HepG2 (cell line): ENCODE results near the gene VPS18. TPM values are rescaled to one million over a fixed set of nuclear protein-coding genes. Genes with fewer than 3 reads are reported as not detected.

Experiments
- FOSL2 ChIP-seq: sonication (generic); formaldehyde crosslinking; IDR thresholded peaks from 2 replicates; pipeline ENCODE4 v1.4.0; 2020; ENCODE audit warnings: missing genetic modification reagents
- FOXA3 ChIP-seq: IDR thresholded peaks from 2 replicates; pipeline ENCODE4 v1.6.1; 2016; ENCODE audit warnings: missing genetic modification reagents, missing compliant biosample characterization
- JUN ChIP-seq: sonication (generic); formaldehyde crosslinking; IDR thresholded peaks from 2 replicates; pipeline ENCODE4 v1.4.0; 2020; ENCODE audit warnings: mild to moderate bottlenecking, missing genetic modification reagents
- RARA ChIP-seq: IDR thresholded peaks from 2 replicates; pipeline ENCODE4 v1.6.1; 2016; ENCODE audit warnings: missing genetic modification reagents, missing compliant biosample characterization
- RBAK ChIP-seq: sonication (generic); formaldehyde crosslinking; IDR thresholded peaks from 2 replicates; pipeline ENCODE4 v1.5.1; 2020; ENCODE audit warnings: mild to moderate bottlenecking, missing genetic modification reagents
- RFX1 ChIP-seq: fragments of 450-650 bp; IDR thresholded peaks from 2 replicates; pipeline ENCODE4 v1.6.1; 2017
- SP5 ChIP-seq: IDR thresholded peaks from 2 replicates; pipeline ENCODE4 v1.6.1; 2016; ENCODE audit warnings: low read depth, borderline replicate concordance
- ZEB1 ChIP-seq: IDR thresholded peaks from 2 replicates; pipeline ENCODE4 v1.6.1; 2012; ENCODE audit warnings: mild to moderate bottlenecking, low read depth, inconsistent platforms; ENCODE audit not compliant: insufficient replicate concordance
- ZFP36 ChIP-seq: fragments of 150-350 bp; IDR thresholded peaks from 2 replicates; pipeline ENCODE4 v1.6.1; 2018; ENCODE audit warnings: borderline replicate concordance, low read length, low read depth; ENCODE audit not compliant: partially characterized antibody
- ZMYM3 ChIP-seq: sonication (generic); formaldehyde crosslinking; IDR thresholded peaks from 2 replicates; pipeline ENCODE4 v1.5.1; 2020; ENCODE audit warnings: mild to moderate bottlenecking, missing genetic modification reagents
- ZNF101 ChIP-seq: sonication (generic); formaldehyde crosslinking; IDR thresholded peaks from 2 replicates; pipeline ENCODE4 v1.4.0; 2020; ENCODE audit warnings: mild to moderate bottlenecking, low read depth, missing genetic modification reagents, borderline replicate concordance
- ZNF343 ChIP-seq: sonication (generic); formaldehyde crosslinking; IDR thresholded peaks from 2 replicates; pipeline ENCODE4 v1.4.0; 2020; ENCODE audit warnings: mild to moderate bottlenecking, missing genetic modification reagents
- ZNF781 ChIP-seq: sonication (generic); formaldehyde crosslinking; IDR thresholded peaks from 2 replicates; pipeline ENCODE4 v1.5.1; 2020; ENCODE audit warnings: borderline replicate concordance, mild to moderate bottlenecking, missing genetic modification reagents; ENCODE audit errors: not compliant biosample characterization
- polyA plus RNA-seq, 8 experiments: library from polyadenylated mRNA; depleted of rRNA in 3 of 8; stranded (reverse) in 7 of 8; unstranded in 1 of 8; fragments of >200 nt; fragmentation: Illumina TruSeq in 4 of 8; extraction: Trizol in 4 of 8; gene quantifications; 2 replicates each; pipeline versions ENCODE4 v1.2.1 to v1.2.3, GENCODE V29; 2011 to 2016; ENCODE audit warnings: low read depth in 4 of 8, missing spikeins in 1 of 8, mixed read lengths in 1 of 8; ENCODE audit not compliant: insufficient read depth in 1 of 8
- total RNA-seq, 5 experiments: library from RNA; depleted of rRNA; stranded (reverse); fragments of >200 nt; fragmentation: Illumina TruSeq; extraction: Trizol; gene quantifications; 2 replicates each; pipeline ENCODE4 v1.2.3, GENCODE V29; 2016; ENCODE audit warnings: low read depth in 1 of 5
- TF ChIP-seq, protein P1 (sequence below): sonication (generic); formaldehyde crosslinking; IDR thresholded peaks from 2 replicates; pipeline ENCODE4 v1.8.1; 2023; ENCODE audit warnings: mild to moderate bottlenecking, inconsistent platforms, moderate library complexity, missing genetic modification reagents, borderline replicate concordance
- TF ChIP-seq, protein P2 (sequence below): IDR thresholded peaks from 2 replicates; pipeline ENCODE4 v1.4.0; 2020; ENCODE audit warnings: mild to moderate bottlenecking, missing genetic modification reagents
- TF ChIP-seq, protein P3 (sequence below): sonication (generic); formaldehyde crosslinking; IDR thresholded peaks from 2 replicates; pipeline ENCODE4 v1.5.1; 2020; ENCODE audit warnings: missing genetic modification reagents, mild to moderate bottlenecking, borderline replicate concordance
- TF ChIP-seq, protein P4 (sequence below): sonication (generic); formaldehyde crosslinking; IDR thresholded peaks from 2 replicates; pipeline ENCODE4 v1.8.1; 2023; ENCODE audit warnings: mild to moderate bottlenecking, missing genetic modification reagents, borderline replicate concordance
- TF ChIP-seq, protein P5 (sequence below): sonication (generic); formaldehyde crosslinking; IDR thresholded peaks from 2 replicates; pipeline ENCODE4 v1.5.1; 2020; ENCODE audit warnings: mild to moderate bottlenecking, missing genetic modification reagents, moderate library complexity

VPS18 gene
- total and polyA plus RNA-seq, 2 of the 13 experiments (the other 11 are each of a cell fraction or from before 2014, with no cell fraction given): 5.8 to 17.0 TPM

DNA sequence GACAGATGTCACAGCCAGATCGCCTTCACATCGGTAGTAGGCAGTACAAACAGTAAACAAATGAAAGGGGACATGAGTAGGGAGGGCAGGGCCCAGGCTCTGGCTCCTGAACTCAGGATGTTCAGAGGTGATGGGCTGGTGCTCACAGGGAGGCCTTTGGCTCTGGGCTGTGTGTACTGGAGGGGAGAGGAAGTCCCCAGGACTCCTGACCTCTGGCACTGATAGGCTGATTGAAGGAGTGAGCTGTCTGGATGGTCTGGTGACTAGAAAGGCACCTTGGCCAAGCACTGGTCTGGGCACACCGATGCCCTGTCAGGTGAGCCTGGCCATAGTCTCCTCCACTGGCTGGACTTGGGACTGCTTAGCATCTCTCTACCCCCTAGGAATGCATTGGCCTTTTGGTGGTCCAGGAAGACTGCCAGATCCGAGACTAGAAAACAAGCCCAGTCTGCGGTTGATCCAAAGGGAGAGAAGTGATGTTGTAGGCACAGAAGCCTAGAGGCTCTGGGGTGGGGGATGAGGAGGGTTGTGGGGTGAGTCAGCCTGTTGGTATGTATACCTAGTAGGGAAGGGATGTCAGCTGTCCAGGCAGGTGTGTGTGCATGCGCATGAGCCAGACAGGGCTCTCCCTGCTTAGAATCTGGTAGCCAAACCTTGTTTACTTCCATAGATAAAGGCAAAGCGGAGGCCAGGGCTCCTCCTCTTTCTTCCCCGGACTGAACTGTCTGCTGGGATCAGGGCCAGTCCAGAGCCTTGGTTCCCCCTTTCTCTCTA, 48.6 kb upstream of the VPS18 start (continued):
- TF ChIP-seq, protein P1, sequence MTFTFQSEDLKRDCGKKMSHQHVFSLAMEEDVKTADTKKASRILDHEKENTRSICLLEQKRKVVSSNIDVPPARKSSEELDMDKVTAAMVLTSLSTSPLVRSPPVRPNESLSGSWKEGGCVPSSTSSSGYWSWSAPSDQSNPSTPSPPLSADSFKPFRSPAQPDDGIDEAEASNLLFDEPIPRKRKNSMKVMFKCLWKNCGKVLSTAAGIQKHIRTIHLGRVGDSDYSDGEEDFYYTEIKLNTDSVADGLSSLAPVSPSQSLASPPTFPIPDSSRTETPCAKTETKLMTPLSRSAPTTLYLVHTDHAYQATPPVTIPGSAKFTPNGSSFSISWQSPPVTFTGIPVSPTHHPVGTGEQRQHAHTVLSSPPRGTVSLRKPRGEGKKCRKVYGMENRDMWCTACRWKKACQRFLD (CRISPR knock-in tag): no peak
- peak; percentile 37; the same call in 1 of the 2 replicates for TF ChIP-seq SP5 (CRISPR knock-in tag)
- TF ChIP-seq ZFP36: no peak
- no peak for TF ChIP-seq RBAK
- TF ChIP-seq JUN (CRISPR knock-in tag): peak; percentile 68
- TF ChIP-seq RARA (CRISPR knock-in tag): 0 out of 2 replicates have a peak, but pooled peaks have one; percentile 31
- TF ChIP-seq FOSL2 (CRISPR knock-in tag): peak; percentile 96
- peak; percentile 94 for TF ChIP-seq ZEB1
- TF ChIP-seq, protein P2, sequence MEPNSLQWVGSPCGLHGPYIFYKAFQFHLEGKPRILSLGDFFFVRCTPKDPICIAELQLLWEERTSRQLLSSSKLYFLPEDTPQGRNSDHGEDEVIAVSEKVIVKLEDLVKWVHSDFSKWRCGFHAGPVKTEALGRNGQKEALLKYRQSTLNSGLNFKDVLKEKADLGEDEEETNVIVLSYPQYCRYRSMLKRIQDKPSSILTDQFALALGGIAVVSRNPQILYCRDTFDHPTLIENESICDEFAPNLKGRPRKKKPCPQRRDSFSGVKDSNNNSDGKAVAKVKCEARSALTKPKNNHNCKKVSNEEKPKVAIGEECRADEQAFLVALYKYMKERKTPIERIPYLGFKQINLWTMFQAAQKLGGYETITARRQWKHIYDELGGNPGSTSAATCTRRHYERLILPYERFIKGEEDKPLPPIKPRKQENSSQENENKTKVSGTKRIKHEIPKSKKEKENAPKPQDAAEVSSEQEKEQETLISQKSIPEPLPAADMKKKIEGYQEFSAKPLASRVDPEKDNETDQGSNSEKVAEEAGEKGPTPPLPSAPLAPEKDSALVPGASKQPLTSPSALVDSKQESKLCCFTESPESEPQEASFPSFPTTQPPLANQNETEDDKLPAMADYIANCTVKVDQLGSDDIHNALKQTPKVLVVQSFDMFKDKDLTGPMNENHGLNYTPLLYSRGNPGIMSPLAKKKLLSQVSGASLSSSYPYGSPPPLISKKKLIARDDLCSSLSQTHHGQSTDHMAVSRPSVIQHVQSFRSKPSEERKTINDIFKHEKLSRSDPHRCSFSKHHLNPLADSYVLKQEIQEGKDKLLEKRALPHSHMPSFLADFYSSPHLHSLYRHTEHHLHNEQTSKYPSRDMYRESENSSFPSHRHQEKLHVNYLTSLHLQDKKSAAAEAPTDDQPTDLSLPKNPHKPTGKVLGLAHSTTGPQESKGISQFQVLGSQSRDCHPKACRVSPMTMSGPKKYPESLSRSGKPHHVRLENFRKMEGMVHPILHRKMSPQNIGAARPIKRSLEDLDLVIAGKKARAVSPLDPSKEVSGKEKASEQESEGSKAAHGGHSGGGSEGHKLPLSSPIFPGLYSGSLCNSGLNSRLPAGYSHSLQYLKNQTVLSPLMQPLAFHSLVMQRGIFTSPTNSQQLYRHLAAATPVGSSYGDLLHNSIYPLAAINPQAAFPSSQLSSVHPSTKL (CRISPR knock-in tag): no peak
- TF ChIP-seq ZNF343 (CRISPR knock-in tag): no peak
- no peak for TF ChIP-seq ZNF781 (CRISPR knock-in tag)
- TF ChIP-seq ZMYM3 (CRISPR knock-in tag): no peak
- TF ChIP-seq RFX1: no peak
- peak; percentile 86 for TF ChIP-seq FOXA3 (CRISPR knock-in tag)
- TF ChIP-seq, protein P3, sequence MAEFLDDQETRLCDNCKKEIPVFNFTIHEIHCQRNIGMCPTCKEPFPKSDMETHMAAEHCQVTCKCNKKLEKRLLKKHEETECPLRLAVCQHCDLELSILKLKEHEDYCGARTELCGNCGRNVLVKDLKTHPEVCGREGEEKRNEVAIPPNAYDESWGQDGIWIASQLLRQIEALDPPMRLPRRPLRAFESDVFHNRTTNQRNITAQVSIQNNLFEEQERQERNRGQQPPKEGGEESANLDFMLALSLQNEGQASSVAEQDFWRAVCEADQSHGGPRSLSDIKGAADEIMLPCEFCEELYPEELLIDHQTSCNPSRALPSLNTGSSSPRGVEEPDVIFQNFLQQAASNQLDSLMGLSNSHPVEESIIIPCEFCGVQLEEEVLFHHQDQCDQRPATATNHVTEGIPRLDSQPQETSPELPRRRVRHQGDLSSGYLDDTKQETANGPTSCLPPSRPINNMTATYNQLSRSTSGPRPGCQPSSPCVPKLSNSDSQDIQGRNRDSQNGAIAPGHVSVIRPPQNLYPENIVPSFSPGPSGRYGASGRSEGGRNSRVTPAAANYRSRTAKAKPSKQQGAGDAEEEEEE: no peak
- no peak for TF ChIP-seq ZNF101 (CRISPR knock-in tag)
- TF ChIP-seq, protein P4, sequence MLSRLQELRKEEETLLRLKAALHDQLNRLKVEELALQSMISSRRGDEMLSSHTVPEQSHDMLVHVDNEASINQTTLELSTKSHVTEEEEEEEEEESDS (CRISPR knock-in tag): no peak
- TF ChIP-seq, protein P5, sequence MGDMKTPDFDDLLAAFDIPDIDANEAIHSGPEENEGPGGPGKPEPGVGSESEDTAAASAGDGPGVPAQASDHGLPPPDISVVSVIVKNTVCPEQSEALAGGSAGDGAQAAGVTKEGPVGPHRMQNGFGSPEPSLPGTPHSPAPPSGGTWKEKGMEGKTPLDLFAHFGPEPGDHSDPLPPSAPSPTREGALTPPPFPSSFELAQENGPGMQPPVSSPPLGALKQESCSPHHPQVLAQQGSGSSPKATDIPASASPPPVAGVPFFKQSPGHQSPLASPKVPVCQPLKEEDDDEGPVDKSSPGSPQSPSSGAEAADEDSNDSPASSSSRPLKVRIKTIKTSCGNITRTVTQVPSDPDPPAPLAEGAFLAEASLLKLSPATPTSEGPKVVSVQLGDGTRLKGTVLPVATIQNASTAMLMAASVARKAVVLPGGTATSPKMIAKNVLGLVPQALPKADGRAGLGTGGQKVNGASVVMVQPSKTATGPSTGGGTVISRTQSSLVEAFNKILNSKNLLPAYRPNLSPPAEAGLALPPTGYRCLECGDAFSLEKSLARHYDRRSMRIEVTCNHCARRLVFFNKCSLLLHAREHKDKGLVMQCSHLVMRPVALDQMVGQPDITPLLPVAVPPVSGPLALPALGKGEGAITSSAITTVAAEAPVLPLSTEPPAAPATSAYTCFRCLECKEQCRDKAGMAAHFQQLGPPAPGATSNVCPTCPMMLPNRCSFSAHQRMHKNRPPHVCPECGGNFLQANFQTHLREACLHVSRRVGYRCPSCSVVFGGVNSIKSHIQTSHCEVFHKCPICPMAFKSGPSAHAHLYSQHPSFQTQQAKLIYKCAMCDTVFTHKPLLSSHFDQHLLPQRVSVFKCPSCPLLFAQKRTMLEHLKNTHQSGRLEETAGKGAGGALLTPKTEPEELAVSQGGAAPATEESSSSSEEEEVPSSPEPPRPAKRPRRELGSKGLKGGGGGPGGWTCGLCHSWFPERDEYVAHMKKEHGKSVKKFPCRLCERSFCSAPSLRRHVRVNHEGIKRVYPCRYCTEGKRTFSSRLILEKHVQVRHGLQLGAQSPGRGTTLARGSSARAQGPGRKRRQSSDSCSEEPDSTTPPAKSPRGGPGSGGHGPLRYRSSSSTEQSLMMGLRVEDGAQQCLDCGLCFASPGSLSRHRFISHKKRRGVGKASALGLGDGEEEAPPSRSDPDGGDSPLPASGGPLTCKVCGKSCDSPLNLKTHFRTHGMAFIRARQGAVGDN (CRISPR knock-in tag): peak; percentile 42; the same call in 1 of the 2 replicates
